Measurements from ENCODE around the gene NTNG2.

The NTNG2 gene

GRCh38 chr9:132117694-132118093 lies 44.2 kb upstream of the NTNG2 start:
- TF ChIP-seq ZNF8 (CRISPR knock-in tag; IDR thresholded peaks at IDR 0.05) (no peak), ZC3H10 (CRISPR knock-in tag; IDR thresholded peaks at IDR 0.05) (no peak), PATZ1 (CRISPR knock-in tag; IDR thresholded peaks at IDR 0.05; ENCODE audit: borderline replicate concordance) (no peak), ISL1 (CRISPR knock-in tag; IDR thresholded peaks at IDR 0.05) (no peak), BACH2 (CRISPR knock-in tag; IDR thresholded peaks at IDR 0.05; ENCODE audit: borderline replicate concordance) (no peak), CREB5 (CRISPR knock-in tag; IDR thresholded peaks at IDR 0.05; ENCODE audit: low read depth) (no peak), SNAI2 (CRISPR knock-in tag; IDR thresholded peaks at IDR 0.05) (no peak), TSHZ2 (CRISPR knock-in tag; IDR thresholded peaks at IDR 0.05) (no peak), TCF4 (CRISPR knock-in tag; IDR thresholded peaks at IDR 0.05; ENCODE audit: borderline replicate concordance) (no peak)
- ATAC-seq, result no peak

- TF ChIP-seq ZNF565 (CRISPR knock-in tag; conservative IDR thresholded peaks at IDR 0.05; ENCODE audit: low read depth), result no peak
- TF ChIP-seq ZFP30 (CRISPR knock-in tag; IDR thresholded peaks at IDR 0.05), result no peak
- TF ChIP-seq GLIS3 (CRISPR knock-in tag; IDR thresholded peaks at IDR 0.05), result no peak
- no peak for TF ChIP-seq CREB5 (CRISPR knock-in tag; IDR thresholded peaks at IDR 0.05; ENCODE audit: low read depth)
- TF ChIP-seq BACH2 (CRISPR knock-in tag; IDR thresholded peaks at IDR 0.05; ENCODE audit: borderline replicate concordance), result no peak
- TF ChIP-seq ZC3H10 (CRISPR knock-in tag; IDR thresholded peaks at IDR 0.05), result no peak
- TF ChIP-seq ESRRG (CRISPR knock-in tag; IDR thresholded peaks at IDR 0.05), result no peak
- no peak for TF ChIP-seq ARNTL (CRISPR knock-in tag; IDR thresholded peaks at IDR 0.05; ENCODE audit: borderline replicate concordance, low read depth)
- TF ChIP-seq ZNF8 (CRISPR knock-in tag; IDR thresholded peaks at IDR 0.05), result no peak
- no peak for TF ChIP-seq POU6F1 (CRISPR knock-in tag; IDR thresholded peaks at IDR 0.05; ENCODE audit: borderline replicate concordance, low read depth)
- TF ChIP-seq TCF4 (CRISPR knock-in tag; IDR thresholded peaks at IDR 0.05; ENCODE audit: borderline replicate concordance), result no peak
- no peak for TF ChIP-seq ZFP3 (CRISPR knock-in tag; IDR thresholded peaks at IDR 0.05)
- TF ChIP-seq CSDC2 (CRISPR knock-in tag; IDR thresholded peaks at IDR 0.05), result no peak
- ATAC-seq, result no peak
Observed at GRCh38 chr9:132121021-132121420, 40.8 kb upstream of the NTNG2 start.

GRCh38 chr9:132124800-132125199 lies 37.1 kb upstream of the NTNG2 start:
- no peak for ATAC-seq
- no peak for TF ChIP-seq ESRRG (CRISPR knock-in tag; IDR thresholded peaks at IDR 0.05)
- no peak for TF ChIP-seq TOX (CRISPR knock-in tag; IDR thresholded peaks at IDR 0.05; ENCODE audit: borderline replicate concordance)
- TF ChIP-seq CREB5 (CRISPR knock-in tag; IDR thresholded peaks at IDR 0.05; ENCODE audit: low read depth), result no peak
- no peak for TF ChIP-seq CSRNP3 (CRISPR knock-in tag; IDR thresholded peaks at IDR 0.05)
- no peak for TF ChIP-seq ZC3H10 (CRISPR knock-in tag; IDR thresholded peaks at IDR 0.05)
